HFFc6 (cell line): Measurements from ENCODE around the gene PELI2. TPM values are rescaled to one million over a fixed set of nuclear protein-coding genes. Genes with fewer than 3 reads are reported as not detected.

ENCODE experiments used
- DNase-seq: peaks from one replicate; pipeline ENCODE4 v3.0.0-alpha.2; 2018
- H3K27ac Mint-ChIP-seq: 2 replicates; pipeline ENCODE4 v1.8.0; 2020; ENCODE audit warnings: mild to moderate bottlenecking, mixed read lengths
- H3K27me3 Mint-ChIP-seq: 2 replicates; pipeline ENCODE4 v1.8.0; 2021; ENCODE audit warnings: mild to moderate bottlenecking, moderate library complexity, mixed read lengths; ENCODE audit not compliant: insufficient read depth
- H3K36me3 Mint-ChIP-seq: 2 replicates; pipeline ENCODE4 v1.8.0; 2021; ENCODE audit warnings: low read depth, mixed read lengths
- H3K4me1 Mint-ChIP-seq: 2 replicates; pipeline ENCODE4 v1.8.0; 2020; ENCODE audit warnings: low read depth, mixed read lengths
- H3K4me3 Mint-ChIP-seq: 2 replicates; pipeline ENCODE4 v1.8.0; 2020; ENCODE audit warnings: mild to moderate bottlenecking, moderate library complexity, mixed read lengths
- H3K9me3 Mint-ChIP-seq: 2 replicates; pipeline ENCODE4 v1.8.0; 2020; ENCODE audit warnings: mild to moderate bottlenecking, mixed read lengths
- total RNA-seq, 6 experiments: library from RNA; stranded (reverse); fragmentation: NEBNext Ultra II Directional; extraction: Animal tissue kit (Norgen Biotek cat#: 25700); gene quantifications; 2 replicates in 1 of 6; 3 replicates in 5 of 6; pipeline ENCODE4 v1.2.3, GENCODE V29; 2021
- TF ChIP-seq, protein P1 (sequence below): fragments of 200-600 bp; sonication (generic); IDR thresholded peaks from 2 replicates; pipeline ENCODE4 v1.5.0; 2021; ENCODE audit warnings: antibody characterized with exemption, mild to moderate bottlenecking

The PELI2 gene
- total RNA-seq, 6 experiments from 2014 or later: 0.69 to 5.9 (median 4.6) TPM

DNA sequence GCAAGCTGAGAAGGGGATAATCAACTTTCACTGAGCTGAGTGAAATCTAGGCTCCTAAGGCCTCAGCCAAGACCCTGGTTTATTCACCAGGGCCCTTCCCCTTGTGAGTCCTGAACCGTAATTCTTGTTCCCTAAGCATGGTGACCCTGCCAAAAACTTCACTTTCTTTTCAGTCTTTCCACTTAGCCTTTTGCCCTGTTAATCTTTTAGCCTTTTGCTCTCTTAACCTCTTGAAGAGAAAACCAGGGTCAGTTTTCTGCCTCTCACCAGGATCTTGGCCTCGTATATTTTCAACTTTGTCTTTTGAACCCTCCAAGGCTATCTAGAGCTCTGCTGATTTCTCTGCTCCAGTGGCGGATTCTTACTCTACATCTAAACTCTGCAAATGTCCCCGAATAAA, 191.0 kb downstream of the PELI2 start:
- Mint-ChIP-seq H3K4me1 (peaks cover 17% of the 10 kb centered on the region), H3K4me3 (no peak overlapping the region), H3K27ac (no peak overlapping the region), H3K36me3 (no peaks in the 10 kb centered on the region), H3K9me3 (no peaks in the 10 kb centered on the region), H3K27me3 (no peaks in the 10 kb centered on the region; the same call in 1 of the 2 replicates)
- TF ChIP-seq, protein P1, sequence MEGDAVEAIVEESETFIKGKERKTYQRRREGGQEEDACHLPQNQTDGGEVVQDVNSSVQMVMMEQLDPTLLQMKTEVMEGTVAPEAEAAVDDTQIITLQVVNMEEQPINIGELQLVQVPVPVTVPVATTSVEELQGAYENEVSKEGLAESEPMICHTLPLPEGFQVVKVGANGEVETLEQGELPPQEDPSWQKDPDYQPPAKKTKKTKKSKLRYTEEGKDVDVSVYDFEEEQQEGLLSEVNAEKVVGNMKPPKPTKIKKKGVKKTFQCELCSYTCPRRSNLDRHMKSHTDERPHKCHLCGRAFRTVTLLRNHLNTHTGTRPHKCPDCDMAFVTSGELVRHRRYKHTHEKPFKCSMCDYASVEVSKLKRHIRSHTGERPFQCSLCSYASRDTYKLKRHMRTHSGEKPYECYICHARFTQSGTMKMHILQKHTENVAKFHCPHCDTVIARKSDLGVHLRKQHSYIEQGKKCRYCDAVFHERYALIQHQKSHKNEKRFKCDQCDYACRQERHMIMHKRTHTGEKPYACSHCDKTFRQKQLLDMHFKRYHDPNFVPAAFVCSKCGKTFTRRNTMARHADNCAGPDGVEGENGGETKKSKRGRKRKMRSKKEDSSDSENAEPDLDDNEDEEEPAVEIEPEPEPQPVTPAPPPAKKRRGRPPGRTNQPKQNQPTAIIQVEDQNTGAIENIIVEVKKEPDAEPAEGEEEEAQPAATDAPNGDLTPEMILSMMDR: no peak
- no peak for DNase-seq

- DNase-seq: peak; percentile 12
- Mint-ChIP-seq H3K27me3 (peaks cover 1% of the 10 kb centered on the region), H3K4me3 (no peak overlapping the region; the same call in 1 of the 2 replicates), H3K27ac (no peak overlapping the region; the same call in 1 of the 2 replicates), H3K36me3 (no peaks in the 10 kb centered on the region), H3K4me1 (peaks cover 17% of the 10 kb centered on the region), H3K9me3 (no peaks in the 10 kb centered on the region)
- TF ChIP-seq, protein P1: no peak
Measured at GRCh38 chr14:56310643-56311042, 192.4 kb downstream of the PELI2 start.

DNA sequence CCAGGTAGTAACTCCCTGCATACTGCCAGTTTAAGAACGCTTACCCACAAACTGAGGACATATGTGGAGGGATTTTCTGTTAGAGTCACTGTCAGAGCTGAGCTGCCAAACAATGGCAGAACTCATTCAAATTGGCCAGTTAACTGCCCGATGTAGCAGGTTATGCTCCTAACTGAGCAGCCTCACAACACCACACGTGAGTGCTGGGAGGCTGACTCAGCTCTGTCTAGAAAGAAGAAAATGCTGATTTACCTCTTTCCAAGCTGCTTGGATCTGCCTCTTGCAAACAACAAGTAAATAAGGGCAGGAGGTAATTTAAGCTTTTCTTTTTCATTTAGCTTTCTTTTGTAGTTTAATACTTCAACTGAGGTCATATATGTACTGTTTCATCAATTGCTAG, 195.6 kb downstream of the PELI2 start:
- no peaks in the 10 kb centered on the region for H3K36me3 Mint-ChIP-seq
- no peak overlapping the region for H3K27ac Mint-ChIP-seq

GRCh38 chr14:56318393-56319115, 200.3 kb downstream of the PELI2 start:
- no peak for DNase-seq
- Mint-ChIP-seq H3K4me3 (no peak overlapping the region), H3K27me3 (peaks cover 1% of the 10 kb centered on the region; the same call in 1 of the 2 replicates), H3K9me3 (no peaks in the 10 kb centered on the region), H3K27ac (no peak overlapping the region), H3K4me1 (peaks cover 3% of the 10 kb centered on the region), H3K36me3 (no peaks in the 10 kb centered on the region; the same call in 1 of the 2 replicates)
- TF ChIP-seq, protein P1: no peak

More for the DNA sequence above, 195.6 kb downstream of the PELI2 start:
- H3K4me3 Mint-ChIP-seq: no peak overlapping the region
- H3K9me3 Mint-ChIP-seq: no peaks in the 10 kb centered on the region
- TF ChIP-seq, protein P1: no peak
- peaks cover 1% of the 10 kb centered on the region; the same call in 1 of the 2 replicates for H3K27me3 Mint-ChIP-seq
- no peak for DNase-seq
- H3K4me1 Mint-ChIP-seq: peaks cover 17% of the 10 kb centered on the region

- TF ChIP-seq, protein P1: no peak
- no peaks in the 10 kb centered on the region for H3K9me3 Mint-ChIP-seq
- no peak overlapping the region for H3K27ac Mint-ChIP-seq
- H3K36me3 Mint-ChIP-seq: no peaks in the 10 kb centered on the region; the same call in 1 of the 2 replicates
- H3K4me3 Mint-ChIP-seq: no peak overlapping the region
- DNase-seq: no peak
- H3K4me1 Mint-ChIP-seq: peaks cover 34% of the 10 kb centered on the region
- peaks cover 2% of the 10 kb centered on the region for H3K27me3 Mint-ChIP-seq
Measured at GRCh38 chr14:56321861-56322260, 203.7 kb downstream of the PELI2 start.
